AG10803 (cell line): ENCODE measurements around the gene ARL14EP.

ENCODE experiments used
- DNase-seq: peaks from one replicate; pipeline ENCODE4 v3.0.0; 2010; ENCODE audit warnings: low read depth
- H3K4me3 ChIP-seq: 2 replicates; pipeline ENCODE4 v1.5.1; 2011; ENCODE audit warnings: mild to moderate bottlenecking, low read length, control low read depth
- TF ChIP-seq, protein P1 (sequence below): conservative IDR thresholded peaks from 2 replicates; pipeline ENCODE4 v1.5.1; 2011; ENCODE audit warnings: mild to moderate bottlenecking, low read length, control low read depth, inconsistent platforms

The ARL14EP gene

DNA sequence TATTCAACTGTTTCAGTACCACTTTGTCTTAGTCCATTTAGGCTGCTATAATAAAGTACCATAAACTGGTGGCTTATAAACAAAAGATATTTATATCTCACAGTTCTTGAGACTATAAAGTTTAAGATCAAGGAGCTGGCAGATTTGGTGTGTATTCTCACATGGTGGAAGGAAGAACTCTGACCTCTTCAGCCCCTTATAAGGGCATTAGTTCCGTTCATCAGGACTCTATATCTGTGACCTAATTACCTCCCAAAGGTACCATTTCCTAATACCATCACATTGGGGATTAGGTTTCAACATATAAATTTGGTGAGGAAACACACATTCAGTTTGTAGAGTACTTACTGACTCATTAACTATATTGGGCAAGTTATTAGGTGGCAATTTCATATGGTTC lies 10.7 kb upstream of the ARL14EP start:
- DNase-seq: no peak
- TF ChIP-seq, protein P1, sequence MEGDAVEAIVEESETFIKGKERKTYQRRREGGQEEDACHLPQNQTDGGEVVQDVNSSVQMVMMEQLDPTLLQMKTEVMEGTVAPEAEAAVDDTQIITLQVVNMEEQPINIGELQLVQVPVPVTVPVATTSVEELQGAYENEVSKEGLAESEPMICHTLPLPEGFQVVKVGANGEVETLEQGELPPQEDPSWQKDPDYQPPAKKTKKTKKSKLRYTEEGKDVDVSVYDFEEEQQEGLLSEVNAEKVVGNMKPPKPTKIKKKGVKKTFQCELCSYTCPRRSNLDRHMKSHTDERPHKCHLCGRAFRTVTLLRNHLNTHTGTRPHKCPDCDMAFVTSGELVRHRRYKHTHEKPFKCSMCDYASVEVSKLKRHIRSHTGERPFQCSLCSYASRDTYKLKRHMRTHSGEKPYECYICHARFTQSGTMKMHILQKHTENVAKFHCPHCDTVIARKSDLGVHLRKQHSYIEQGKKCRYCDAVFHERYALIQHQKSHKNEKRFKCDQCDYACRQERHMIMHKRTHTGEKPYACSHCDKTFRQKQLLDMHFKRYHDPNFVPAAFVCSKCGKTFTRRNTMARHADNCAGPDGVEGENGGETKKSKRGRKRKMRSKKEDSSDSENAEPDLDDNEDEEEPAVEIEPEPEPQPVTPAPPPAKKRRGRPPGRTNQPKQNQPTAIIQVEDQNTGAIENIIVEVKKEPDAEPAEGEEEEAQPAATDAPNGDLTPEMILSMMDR: no peak
- no peak overlapping the region for H3K4me3 ChIP-seq

DNA sequence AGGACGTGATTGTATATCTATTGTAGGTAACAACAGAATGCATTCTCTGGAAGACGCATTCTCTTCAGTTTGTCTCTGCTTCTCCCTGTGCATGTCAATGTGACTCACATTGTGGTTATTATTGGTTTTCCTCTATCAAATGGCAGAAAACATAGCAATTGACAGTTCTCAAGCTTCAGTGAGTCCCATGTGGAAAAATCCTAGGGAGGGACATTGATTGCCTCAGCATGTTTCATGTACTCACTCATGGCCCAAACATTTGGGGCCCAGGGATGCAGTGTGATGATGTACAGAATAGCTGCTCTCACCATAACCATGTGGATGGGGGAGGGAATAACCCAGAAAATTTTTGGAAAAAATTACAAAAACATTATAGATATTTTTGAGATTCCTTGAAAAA lies 9.3 kb upstream of the ARL14EP start:
- DNase-seq: no peak
- H3K4me3 ChIP-seq: no peak overlapping the region
- TF ChIP-seq, protein P1: no peak

DNA sequence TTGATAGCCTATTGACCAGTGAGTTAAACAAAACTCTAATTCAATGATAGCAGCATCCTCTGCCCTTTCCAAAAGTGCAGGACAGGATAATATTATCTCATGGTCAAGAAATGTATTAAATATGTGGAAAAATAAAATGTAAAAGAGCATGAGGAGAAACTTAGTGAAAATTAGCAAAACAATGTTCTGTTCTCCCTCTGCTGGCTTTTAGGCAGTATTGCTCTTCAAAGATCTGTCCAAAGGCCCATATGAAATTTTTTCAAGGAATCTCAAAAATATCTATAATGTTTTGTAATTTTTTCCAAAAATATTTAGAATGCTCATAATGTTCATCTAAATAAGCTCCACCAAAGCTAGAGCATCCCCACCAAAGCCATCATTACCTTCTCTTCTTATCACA lies 8.3 kb upstream of the ARL14EP start:
- TF ChIP-seq, protein P1: peak; percentile 64
- no peak overlapping the region for H3K4me3 ChIP-seq
- DNase-seq: peak; percentile 16

DNA sequence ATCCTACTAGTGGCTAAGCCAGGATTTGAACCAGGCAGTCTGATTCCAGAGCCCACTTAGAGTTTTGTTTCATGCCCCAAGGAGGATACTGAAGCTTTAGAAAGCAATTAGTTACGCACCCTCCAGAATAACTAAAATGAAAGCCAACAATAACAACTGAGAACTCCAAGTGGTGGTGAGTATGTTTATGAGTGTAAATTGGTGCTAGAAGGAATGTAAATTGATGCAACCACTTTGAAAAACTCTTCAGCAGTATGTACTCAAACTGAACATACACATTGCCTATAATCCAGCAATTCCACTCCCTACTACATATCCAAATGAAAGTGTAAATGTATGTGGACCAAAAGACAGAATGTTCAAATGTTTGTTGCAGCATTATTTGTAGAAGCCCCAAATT lies 6.7 kb upstream of the ARL14EP start:
- TF ChIP-seq, protein P1: no peak
- no peak for DNase-seq
- H3K4me3 ChIP-seq: no peak overlapping the region

DNA sequence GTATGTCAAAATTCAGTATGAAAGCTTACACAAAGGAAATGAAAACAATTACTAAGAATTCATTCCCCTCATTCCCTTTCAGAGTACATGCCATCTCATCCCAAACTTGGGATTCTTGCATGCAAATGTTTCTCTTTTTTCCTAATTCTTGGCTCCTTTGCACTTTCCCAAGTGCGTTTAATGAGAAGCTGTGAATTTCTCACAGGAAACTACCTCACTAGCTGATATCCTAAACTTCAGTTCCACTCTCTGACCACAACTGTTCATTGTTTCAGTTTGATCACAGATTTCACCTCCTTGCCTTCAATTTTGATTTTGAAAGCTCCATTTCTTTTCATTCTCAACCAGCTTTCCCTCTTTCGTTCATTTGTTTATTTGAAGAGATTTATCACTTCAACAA lies 5.9 kb upstream of the ARL14EP start:
- no peak overlapping the region for H3K4me3 ChIP-seq
- DNase-seq: no peak
- TF ChIP-seq, protein P1: no peak

DNA sequence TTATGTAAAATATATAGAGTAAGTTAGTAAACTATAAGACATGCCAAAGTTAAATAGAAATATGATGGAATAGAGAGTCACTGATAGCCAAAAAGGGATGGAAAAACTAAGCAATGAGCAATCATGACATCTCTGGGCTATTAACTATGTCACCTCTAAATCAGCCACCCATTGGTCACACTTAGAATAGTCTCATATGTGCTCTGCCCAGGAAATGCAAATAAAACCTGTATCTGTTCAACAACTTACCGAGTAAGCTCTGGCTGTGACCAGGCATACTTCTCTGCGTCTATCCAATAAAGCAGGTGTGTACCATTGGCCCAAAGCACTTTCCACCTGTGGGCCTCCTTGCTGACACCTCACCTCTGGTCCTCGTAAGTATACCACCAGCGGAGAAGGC lies 1.6 kb upstream of the ARL14EP start:
- H3K4me3 ChIP-seq: no peak overlapping the region
- TF ChIP-seq, protein P1: no peak
- no peak for DNase-seq

DNA sequence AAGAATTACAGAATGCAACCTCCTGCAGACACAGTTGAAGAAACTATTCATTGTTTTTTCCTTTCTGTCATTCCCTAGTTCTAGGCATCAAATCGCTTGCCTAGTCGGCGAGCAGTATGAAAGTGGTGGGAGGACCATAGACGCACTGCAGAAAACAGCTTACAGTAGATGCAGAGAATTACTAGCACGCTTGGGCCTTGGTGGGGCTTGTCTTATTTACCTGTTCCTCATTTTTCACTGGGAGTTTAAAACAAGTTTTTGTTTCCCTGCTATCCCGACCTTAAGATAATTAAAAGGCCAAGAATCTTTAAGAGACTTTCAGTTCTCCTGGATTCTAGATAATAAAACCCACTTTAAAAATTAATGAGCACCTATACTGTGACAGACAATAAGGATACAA lies 713 bp upstream of the ARL14EP start:
- H3K4me3 ChIP-seq: peak overlapping the region; percentile 86
- no peak for DNase-seq
- TF ChIP-seq, protein P1: no peak
